ENCODE data around the gene FPR1.

DNA sequence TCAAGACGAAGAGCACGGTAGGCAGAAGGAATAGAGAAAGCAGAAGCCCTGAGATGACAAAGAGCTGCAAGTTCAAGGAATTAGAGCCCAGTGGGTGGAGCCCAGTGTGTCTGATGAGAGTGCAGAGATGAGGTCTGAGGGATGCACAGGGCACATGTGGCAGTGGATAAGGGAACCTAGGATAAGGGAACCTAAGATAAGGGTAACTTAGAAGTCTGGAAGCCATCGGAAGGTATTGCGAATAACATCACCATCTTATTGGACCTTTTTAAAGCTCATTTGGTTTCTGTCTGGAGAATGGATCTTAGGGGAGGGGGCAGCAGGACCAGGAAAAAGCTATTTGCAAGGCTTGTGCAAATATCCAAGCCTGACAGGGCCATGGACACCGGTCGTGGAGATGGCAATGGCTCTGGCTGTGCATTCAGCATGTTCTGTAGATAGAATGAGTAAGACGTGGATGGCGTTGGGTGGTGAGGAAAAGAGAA is 44.6 kb upstream of the FPR1 start:
- TF ChIP-seq POLR2AphosphoS5 (IDR thresholded peaks at IDR 0.05) (no peak), POLR2A (IDR thresholded peaks at IDR 0.05) (no peak)
